Astrocyte (in vitro differentiated cells and primary cell): ENCODE measurements around the gene CHGA. TPM values are rescaled to one million over a fixed set of nuclear protein-coding genes. Genes with fewer than 3 reads are reported as not detected.

Experiments used
- DNase-seq: peaks from one replicate; pipeline ENCODE4 v3.0.0-alpha.2; 2010; ENCODE audit warnings: low read depth
- FAIRE-seq: peaks from 2 replicates; lab custom pipeline; 2011; peaks lifted over from hg19 to GRCh38; lab: Jason Lieb, UNC
- H2AFZ ChIP-seq: 2 replicates; pipeline ENCODE4 v1.6.0; 2012; ENCODE audit warnings: low read depth, low read length, inconsistent platforms
- H3K27ac ChIP-seq: 2 replicates; pipeline ENCODE4 v1.5.1; 2011; ENCODE audit warnings: low read depth, low read length, inconsistent platforms
- H3K27me3 ChIP-seq: 2 replicates; pipeline ENCODE4 v1.6.0; 2011; ENCODE audit warnings: low read length, inconsistent platforms; ENCODE audit not compliant: insufficient read depth
- H3K36me3 ChIP-seq: 2 replicates; pipeline ENCODE4 v1.5.1; 2011; ENCODE audit warnings: low read length, inconsistent platforms; ENCODE audit not compliant: insufficient read depth
- H3K4me1 ChIP-seq: 2 replicates; pipeline ENCODE4 v1.5.1; 2011; ENCODE audit warnings: low read length, inconsistent platforms; ENCODE audit not compliant: insufficient read depth
- H3K4me2 ChIP-seq: 2 replicates; pipeline ENCODE4 v1.6.0; 2012; ENCODE audit warnings: low read length, inconsistent platforms
- H3K4me3 ChIP-seq: 2 replicates; pipeline ENCODE4 v1.5.1; 2011; ENCODE audit warnings: low read depth, mild to moderate bottlenecking, low read length, inconsistent platforms; ENCODE audit not compliant: insufficient read depth
- H3K79me2 ChIP-seq: 2 replicates; pipeline ENCODE4 v1.6.0; 2012; ENCODE audit warnings: mild to moderate bottlenecking, low read length, inconsistent platforms; ENCODE audit not compliant: insufficient read depth
- H3K9ac ChIP-seq: 2 replicates; pipeline ENCODE4 v1.6.0; 2012; ENCODE audit warnings: mild to moderate bottlenecking, low read length, inconsistent platforms
- H3K9me3 ChIP-seq: 2 replicates; pipeline ENCODE4 v1.5.1; 2012; ENCODE audit warnings: low read depth, mild to moderate bottlenecking, low read length, inconsistent platforms; ENCODE audit not compliant: insufficient read depth
- H4K20me1 ChIP-seq: 2 replicates; pipeline ENCODE4 v1.6.0; 2012; ENCODE audit warnings: low read length, inconsistent platforms; ENCODE audit not compliant: insufficient read depth
- H3K27ac Mint-ChIP-seq: one replicate; pipeline ENCODE4 v1.8.0; 2021; ENCODE audit warnings: mild to moderate bottlenecking, mixed read lengths; ENCODE audit not compliant: unreplicated experiment
- H3K27me3 Mint-ChIP-seq: one replicate; pipeline ENCODE4 v1.8.0; 2021; ENCODE audit warnings: low read depth, mixed read lengths; ENCODE audit not compliant: unreplicated experiment
- H3K36me3 Mint-ChIP-seq: one replicate; pipeline ENCODE4 v1.8.0; 2021; ENCODE audit warnings: low read depth, mixed read lengths; ENCODE audit not compliant: unreplicated experiment
- H3K4me1 Mint-ChIP-seq: one replicate; pipeline ENCODE4 v1.8.0; 2021; ENCODE audit warnings: low read depth, mixed read lengths; ENCODE audit not compliant: unreplicated experiment
- H3K4me3 Mint-ChIP-seq: one replicate; pipeline ENCODE4 v1.8.0; 2021; ENCODE audit warnings: mild to moderate bottlenecking, moderate library complexity, mixed read lengths; ENCODE audit not compliant: unreplicated experiment
- H3K9me3 Mint-ChIP-seq: one replicate; pipeline ENCODE4 v1.8.0; 2021; ENCODE audit warnings: mild to moderate bottlenecking, mixed read lengths; ENCODE audit not compliant: unreplicated experiment
- CTCF ChIP-seq: IDR thresholded peaks from 2 replicates; pipeline ENCODE4 v1.5.1; 2011; ENCODE audit warnings: low read depth, mild to moderate bottlenecking, inconsistent platforms, low read length, moderate library complexity; ENCODE audit not compliant: insufficient read depth
- EZH2 ChIP-seq: IDR thresholded peaks from 2 replicates; pipeline ENCODE4 v1.6.1; 2012; ENCODE audit warnings: mild to moderate bottlenecking, low read length, inconsistent platforms; ENCODE audit not compliant: insufficient read depth
- total RNA-seq: library from RNA; stranded (reverse); gene quantifications from 2 replicates; pipeline ENCODE4 v1.2.1, GENCODE V29; 2021

CHGA gene
- total RNA-seq, 1 donor from 2014 or later: not detected

GRCh38 chr14:92885279-92886061 is 37.5 kb upstream of the CHGA start:
- no peak for FAIRE-seq
- H2AFZ ChIP-seq: no peak overlapping the region
- TF ChIP-seq CTCF (no peak), EZH2 (no peak)
- H3K9ac ChIP-seq: no peak overlapping the region
- H3K36me3 ChIP-seq: no peaks in the 10 kb centered on the region
- H3K9me3 Mint-ChIP-seq: peaks cover 20% of the 10 kb centered on the region
- no peaks in the 10 kb centered on the region for H3K36me3 Mint-ChIP-seq
- no peak overlapping the region for H3K4me2 ChIP-seq
- peaks cover 62% of the 10 kb centered on the region for H3K27me3 Mint-ChIP-seq
- H3K27me3 ChIP-seq: peaks cover 6% of the 10 kb centered on the region
- H3K4me3 Mint-ChIP-seq: no peak overlapping the region
- no peak overlapping the region for H3K27ac Mint-ChIP-seq
- H3K4me1 Mint-ChIP-seq: no peaks in the 10 kb centered on the region
- no peaks in the 10 kb centered on the region for H3K4me1 ChIP-seq
- DNase-seq: no peak
- no peak overlapping the region for H3K27ac ChIP-seq
- H4K20me1 ChIP-seq: no peaks in the 10 kb centered on the region
- no peaks in the 10 kb centered on the region for H3K79me2 ChIP-seq
- no peaks in the 10 kb centered on the region for H3K9me3 ChIP-seq
- no peak overlapping the region for H3K4me3 ChIP-seq

GRCh38 chr14:92886337-92886736 is 36.6 kb upstream of the CHGA start:
- Histone ChIP-seq H2AFZ (no peak overlapping the region), H3K9ac (no peak overlapping the region), H4K20me1 (no peaks in the 10 kb centered on the region), H3K27me3 (peaks cover 3% of the 10 kb centered on the region), H3K4me3 (no peak overlapping the region), H3K4me2 (no peak overlapping the region), H3K79me2 (no peaks in the 10 kb centered on the region), H3K36me3 (no peaks in the 10 kb centered on the region), H3K4me1 (no peaks in the 10 kb centered on the region), H3K27ac (no peak overlapping the region), H3K9me3 (no peaks in the 10 kb centered on the region)
- Mint-ChIP-seq H3K4me3 (no peak overlapping the region), H3K27ac (no peak overlapping the region), H3K27me3 (peaks cover 54% of the 10 kb centered on the region), H3K36me3 (no peaks in the 10 kb centered on the region), H3K4me1 (no peaks in the 10 kb centered on the region), H3K9me3 (peaks cover 20% of the 10 kb centered on the region)
- FAIRE-seq (no peak), DNase-seq (no peak)
- TF ChIP-seq CTCF (no peak), EZH2 (no peak)

- Histone ChIP-seq H3K9me3 (no peaks in the 10 kb centered on the region), H4K20me1 (no peaks in the 10 kb centered on the region), H2AFZ (no peak overlapping the region), H3K27me3 (peaks cover 3% of the 10 kb centered on the region), H3K4me2 (no peak overlapping the region), H3K79me2 (no peaks in the 10 kb centered on the region), H3K9ac (no peak overlapping the region), H3K36me3 (no peaks in the 10 kb centered on the region), H3K27ac (no peak overlapping the region), H3K4me3 (no peak overlapping the region), H3K4me1 (no peaks in the 10 kb centered on the region)
- Mint-ChIP-seq H3K36me3 (no peaks in the 10 kb centered on the region), H3K27ac (no peak overlapping the region), H3K27me3 (peaks cover 54% of the 10 kb centered on the region), H3K4me1 (no peaks in the 10 kb centered on the region), H3K4me3 (no peak overlapping the region), H3K9me3 (peaks cover 20% of the 10 kb centered on the region)
- TF ChIP-seq EZH2 (no peak), CTCF (no peak)
- DNase-seq: no peak
- no peak for FAIRE-seq
These were observed 35.8 kb upstream of the CHGA start for GRCh38 chr14:92887157-92887556.
